ENCODE results near the gene SGCE. TPM values are rescaled to one million over a fixed set of nuclear protein-coding genes. Genes with fewer than 3 reads are reported as not detected.

Gene SGCE
- total and polyA plus RNA-seq, 2 experiments from 2014 or later: 46.1 to 54.8 TPM

GRCh38 chr7:94616855-94617254 lies 39.1 kb downstream of the SGCE start (continued):
- TF ChIP-seq, protein P1, sequence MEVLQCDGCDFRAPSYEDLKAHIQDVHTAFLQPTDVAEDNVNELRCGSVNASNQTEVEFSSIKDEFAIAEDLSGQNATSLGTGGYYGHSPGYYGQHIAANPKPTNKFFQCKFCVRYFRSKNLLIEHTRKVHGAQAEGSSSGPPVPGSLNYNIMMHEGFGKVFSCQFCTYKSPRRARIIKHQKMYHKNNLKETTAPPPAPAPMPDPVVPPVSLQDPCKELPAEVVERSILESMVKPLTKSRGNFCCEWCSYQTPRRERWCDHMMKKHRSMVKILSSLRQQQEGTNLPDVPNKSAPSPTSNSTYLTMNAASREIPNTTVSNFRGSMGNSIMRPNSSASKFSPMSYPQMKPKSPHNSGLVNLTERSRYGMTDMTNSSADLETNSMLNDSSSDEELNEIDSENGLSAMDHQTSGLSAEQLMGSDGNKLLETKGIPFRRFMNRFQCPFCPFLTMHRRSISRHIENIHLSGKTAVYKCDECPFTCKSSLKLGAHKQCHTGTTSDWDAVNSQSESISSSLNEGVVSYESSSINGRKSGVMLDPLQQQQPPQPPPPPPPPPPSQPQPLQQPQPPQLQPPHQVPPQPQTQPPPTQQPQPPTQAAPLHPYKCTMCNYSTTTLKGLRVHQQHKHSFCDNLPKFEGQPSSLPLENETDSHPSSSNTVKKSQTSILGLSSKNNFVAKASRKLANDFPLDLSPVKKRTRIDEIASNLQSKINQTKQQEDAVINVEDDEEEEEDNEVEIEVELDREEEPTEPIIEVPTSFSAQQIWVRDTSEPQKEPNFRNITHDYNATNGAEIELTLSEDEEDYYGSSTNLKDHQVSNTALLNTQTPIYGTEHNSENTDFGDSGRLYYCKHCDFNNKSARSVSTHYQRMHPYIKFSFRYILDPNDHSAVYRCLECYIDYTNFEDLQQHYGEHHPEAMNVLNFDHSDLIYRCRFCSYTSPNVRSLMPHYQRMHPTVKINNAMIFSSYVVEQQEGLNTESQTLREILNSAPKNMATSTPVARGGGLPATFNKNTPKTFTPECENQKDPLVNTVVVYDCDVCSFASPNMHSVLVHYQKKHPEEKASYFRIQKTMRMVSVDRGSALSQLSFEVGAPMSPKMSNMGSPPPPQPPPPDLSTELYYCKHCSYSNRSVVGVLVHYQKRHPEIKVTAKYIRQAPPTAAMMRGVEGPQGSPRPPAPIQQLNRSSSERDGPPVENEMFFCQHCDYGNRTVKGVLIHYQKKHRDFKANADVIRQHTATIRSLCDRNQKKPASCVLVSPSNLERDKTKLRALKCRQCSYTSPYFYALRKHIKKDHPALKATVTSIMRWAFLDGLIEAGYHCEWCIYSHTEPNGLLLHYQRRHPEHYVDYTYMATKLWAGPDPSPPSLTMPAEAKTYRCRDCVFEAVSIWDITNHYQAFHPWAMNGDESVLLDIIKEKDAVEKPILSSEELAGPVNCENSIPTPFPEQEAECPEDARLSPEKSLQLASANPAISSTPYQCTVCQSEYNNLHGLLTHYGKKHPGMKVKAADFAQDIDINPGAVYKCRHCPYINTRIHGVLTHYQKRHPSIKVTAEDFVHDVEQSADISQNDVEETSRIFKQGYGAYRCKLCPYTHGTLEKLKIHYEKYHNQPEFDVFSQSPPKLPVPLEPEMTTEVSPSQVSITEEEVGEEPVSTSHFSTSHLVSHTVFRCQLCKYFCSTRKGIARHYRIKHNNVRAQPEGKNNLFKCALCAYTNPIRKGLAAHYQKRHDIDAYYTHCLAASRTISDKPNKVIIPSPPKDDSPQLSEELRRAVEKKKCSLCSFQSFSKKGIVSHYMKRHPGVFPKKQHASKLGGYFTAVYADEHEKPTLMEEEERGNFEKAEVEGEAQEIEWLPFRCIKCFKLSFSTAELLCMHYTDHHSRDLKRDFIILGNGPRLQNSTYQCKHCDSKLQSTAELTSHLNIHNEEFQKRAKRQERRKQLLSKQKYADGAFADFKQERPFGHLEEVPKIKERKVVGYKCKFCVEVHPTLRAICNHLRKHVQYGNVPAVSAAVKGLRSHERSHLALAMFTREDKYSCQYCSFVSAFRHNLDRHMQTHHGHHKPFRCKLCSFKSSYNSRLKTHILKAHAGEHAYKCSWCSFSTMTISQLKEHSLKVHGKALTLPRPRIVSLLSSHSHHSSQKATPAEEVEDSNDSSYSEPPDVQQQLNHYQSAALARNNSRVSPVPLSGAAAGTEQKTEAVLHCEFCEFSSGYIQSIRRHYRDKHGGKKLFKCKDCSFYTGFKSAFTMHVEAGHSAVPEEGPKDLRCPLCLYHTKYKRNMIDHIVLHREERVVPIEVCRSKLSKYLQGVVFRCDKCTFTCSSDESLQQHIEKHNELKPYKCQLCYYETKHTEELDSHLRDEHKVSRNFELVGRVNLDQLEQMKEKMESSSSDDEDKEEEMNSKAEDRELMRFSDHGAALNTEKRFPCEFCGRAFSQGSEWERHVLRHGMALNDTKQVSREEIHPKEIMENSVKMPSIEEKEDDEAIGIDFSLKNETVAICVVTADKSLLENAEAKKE (CRISPR knock-in tag; IDR thresholded peaks at IDR 0.05): no peak
- TF ChIP-seq STAT1 (IDR thresholded peaks at IDR 0.05; ENCODE audit: unreplicated experiment): no peak
- no peak for TF ChIP-seq CREB1 (CRISPR knock-in tag; IDR thresholded peaks at IDR 0.05; ENCODE audit: low read depth)
- no peak for TF ChIP-seq ZNF331 (CRISPR knock-in tag; IDR thresholded peaks at IDR 0.05; ENCODE audit: low read depth)

DNA sequence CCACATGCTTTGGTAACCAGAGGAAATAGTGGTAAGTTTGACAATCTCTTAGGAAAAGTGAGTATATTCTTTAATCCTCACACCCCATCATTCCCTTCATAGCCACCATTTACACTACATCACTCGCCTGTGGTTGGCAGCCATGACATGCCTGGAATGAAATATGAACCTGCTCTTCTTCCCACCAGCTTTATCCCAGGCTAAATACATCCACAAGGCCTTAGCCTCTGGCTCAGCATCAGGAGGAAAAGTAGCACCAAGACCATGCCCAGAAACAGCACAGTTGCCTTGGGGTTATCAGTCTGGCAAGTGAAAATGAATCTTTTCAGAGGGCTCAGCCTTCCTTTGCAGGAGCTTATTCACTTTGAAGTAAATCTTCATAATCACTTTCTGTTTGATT lies 40.3 kb downstream of the SGCE start:
- no peak overlapping the region for H3K27ac ChIP-seq (ENCODE audit: low read depth)
- H3K4me1 ChIP-seq (ENCODE audit: insufficient read depth): no peaks in the 10 kb centered on the region
- H3K36me3 Mint-ChIP-seq (ENCODE audit: low read depth): no peaks in the 10 kb centered on the region
- H3K27me3 ChIP-seq (ENCODE audit: insufficient read depth): no peaks in the 10 kb centered on the region
- no peak overlapping the region for H3K4me3 Mint-ChIP-seq
- H3K36me3 ChIP-seq (ENCODE audit: insufficient read depth): no peaks in the 10 kb centered on the region
- ATAC-seq (no peak), DNase-seq (ENCODE audit: low spot score) (no peak)
- H3K9me3 Mint-ChIP-seq: no peaks in the 10 kb centered on the region
- no peaks in the 10 kb centered on the region for H3K9me2 ChIP-seq (ENCODE audit: insufficient read depth)
- H3K4me1 Mint-ChIP-seq: no peaks in the 10 kb centered on the region
- H3K4me3 ChIP-seq: no peak overlapping the region
- no peak overlapping the region for H3K27ac Mint-ChIP-seq
- H2AFZ ChIP-seq: no peak overlapping the region
- H3F3A ChIP-seq (replicated peaks; ENCODE audit: low read depth): no peaks in the 10 kb centered on the region
- H3K79me2 ChIP-seq (replicated peaks; ENCODE audit: insufficient read depth): no peaks in the 10 kb centered on the region
- no peak overlapping the region for H3K4me2 ChIP-seq
- peaks cover 3% of the 10 kb centered on the region for H3K27me3 Mint-ChIP-seq (ENCODE audit: insufficient read depth, low read depth, poor library complexity)
- H4K20me1 ChIP-seq (replicated peaks; ENCODE audit: insufficient read depth): no peaks in the 10 kb centered on the region
- no peak for TF ChIP-seq STAT1 (IDR thresholded peaks at IDR 0.05; ENCODE audit: unreplicated experiment)
- TF ChIP-seq EZH2 (IDR thresholded peaks at IDR 0.05; ENCODE audit: low read depth, unreplicated experiment): no peak
- TF ChIP-seq, protein P1 (CRISPR knock-in tag; IDR thresholded peaks at IDR 0.05): no peak
- no peak for TF ChIP-seq CREB1 (CRISPR knock-in tag; IDR thresholded peaks at IDR 0.05; ENCODE audit: low read depth)
- no peak for TF ChIP-seq NANOG (IDR thresholded peaks at IDR 0.05; ENCODE audit: borderline replicate concordance)
- no peak for TF ChIP-seq ZNF114 (CRISPR knock-in tag; IDR thresholded peaks at IDR 0.05)
- no peak for TF ChIP-seq EZH2phosphoT487 (IDR thresholded peaks at IDR 0.05; ENCODE audit: unreplicated experiment)
- TF ChIP-seq ZNF331 (CRISPR knock-in tag; IDR thresholded peaks at IDR 0.05; ENCODE audit: low read depth): no peak
- TF ChIP-seq JUNB (IDR thresholded peaks at IDR 0.05; ENCODE audit: unreplicated experiment): no peak
- no peak for TF ChIP-seq POLR2AphosphoS5 (IDR thresholded peaks at IDR 0.05; ENCODE audit: low read depth)

Measured in GM23338 (cell line).